Lung microvascular endothelial cell (primary cell): ENCODE data around the gene NBPF9. TPM values are rescaled to one million over a fixed set of nuclear protein-coding genes. Genes with fewer than 3 reads are reported as not detected.
"Not testable (repeated sequence)": the region's sequence is repeated elsewhere in the genome, so short reads cannot be mapped to it uniquely, and the experiment has no call there.

ENCODE experiments used
- DNase-seq, 2 donors: peaks; one replicate each; pipeline versions ENCODE4 v3.0.0 to v3.0.0-alpha.2; 2010; ENCODE audit warnings: low read depth in 2 of 2
- total RNA-seq: library from RNA; depleted of rRNA; stranded (reverse); fragments of >200 nt; gene quantifications from 2 replicates; pipeline ENCODE4 v1.2.1, GENCODE V29; 2014

Gene NBPF9
- total RNA-seq, 1 donor from 2014 or later, result 10.1 TPM

DNA sequence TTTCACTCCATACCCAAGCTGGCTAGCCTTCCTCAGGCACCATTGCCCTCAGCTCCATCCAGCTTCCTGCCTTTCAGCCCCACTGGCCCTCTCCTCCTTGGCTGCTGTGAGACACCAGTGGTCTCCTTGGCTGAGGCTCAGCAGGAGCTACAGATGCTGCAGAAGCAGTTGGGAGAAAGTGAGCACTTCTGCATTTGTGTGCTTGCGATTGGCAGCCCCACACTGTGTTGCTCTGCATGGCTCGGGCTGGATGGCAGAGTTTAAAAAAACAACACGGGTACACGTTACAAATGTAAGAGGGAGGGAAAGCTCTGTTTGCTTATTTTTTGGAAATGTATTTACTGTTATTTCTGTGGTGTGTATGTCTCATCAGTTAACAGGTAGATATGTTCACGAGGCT lies 90.8 kb downstream of the NBPF9 start:
- DNase-seq, result not testable (repeated sequence)

DNA sequence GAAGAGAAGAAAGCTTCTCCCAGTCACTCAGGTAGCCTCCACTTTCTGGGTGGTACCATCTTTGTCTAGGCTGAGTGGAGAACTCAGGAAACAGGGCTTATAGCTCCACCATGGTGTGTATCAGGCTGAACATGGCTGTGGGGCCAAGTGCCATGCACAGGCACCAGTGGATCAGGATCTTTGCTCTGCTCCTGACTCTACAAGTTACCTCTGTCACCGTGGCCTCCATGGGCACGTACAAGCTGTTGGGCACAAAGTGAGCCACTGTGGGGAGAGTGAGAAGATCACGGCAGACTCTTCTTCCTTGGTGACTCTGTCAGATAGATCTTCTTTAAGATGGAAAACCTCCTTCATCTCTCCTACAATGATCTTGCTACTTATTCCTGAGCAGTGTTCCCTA lies 93.6 kb downstream of the NBPF9 start:
- not testable (repeated sequence) for DNase-seq

DNA sequence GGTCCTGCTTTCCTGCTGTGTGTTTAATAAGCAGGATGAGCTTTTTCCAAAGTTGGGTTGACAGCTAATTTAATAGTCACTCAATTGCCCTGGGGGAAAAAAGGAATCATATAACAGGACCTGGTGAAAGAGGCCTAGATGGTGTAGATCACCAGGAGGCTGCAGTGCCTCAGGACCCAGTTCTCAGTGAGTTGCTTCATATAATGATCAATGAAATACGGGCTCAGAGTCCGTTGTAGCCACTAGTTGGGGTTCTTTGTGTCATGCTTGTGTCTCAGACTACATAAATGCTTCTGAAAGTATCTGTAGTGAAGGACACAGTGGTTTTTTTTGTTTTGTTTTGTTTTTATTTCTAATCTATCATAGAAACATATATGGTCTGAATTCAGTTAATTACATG lies 94.6 kb downstream of the NBPF9 start:
- not testable (repeated sequence) for DNase-seq

DNA sequence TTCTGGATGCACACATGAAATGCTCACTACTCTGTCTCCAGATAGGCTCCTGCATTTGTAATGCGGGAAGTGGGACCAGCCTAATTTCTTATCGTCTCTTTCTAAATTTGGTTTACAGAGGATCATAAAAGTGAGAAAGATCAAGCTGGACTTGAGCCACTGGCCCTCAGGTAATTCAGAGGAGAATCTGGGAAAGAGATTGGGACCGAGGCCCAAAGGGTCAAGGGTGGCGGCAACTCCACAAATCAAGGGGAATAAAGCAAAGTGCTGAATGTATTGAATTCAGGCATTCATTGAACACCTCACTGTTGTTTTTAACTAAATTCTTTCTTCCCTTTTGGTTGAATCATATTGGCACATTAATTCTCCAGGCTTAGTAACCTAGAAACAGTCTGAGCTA lies 95.0 kb downstream of the NBPF9 start:
- DNase-seq, result not testable (repeated sequence)
